Measurements from ENCODE around the gene NLK.
"Not testable (repeated sequence)": the region's sequence is repeated elsewhere in the genome, so short reads cannot be mapped to it uniquely, and the experiment has no call there.

The NLK gene

GRCh38 chr17:28118362-28118761 is 75.9 kb downstream of the NLK start:
- no peak for DNase-seq

- no peak for DNase-seq
Observed at GRCh38 chr17:28119046-28119445, 76.6 kb downstream of the NLK start.

GRCh38 chr17:28119560-28119959 is 77.1 kb downstream of the NLK start:
- no peak for DNase-seq

- DNase-seq = no peak
Observed at GRCh38 chr17:28120766-28121165, 78.3 kb downstream of the NLK start.

- DNase-seq = no peak
Observed at GRCh38 chr17:28124962-28125361, 82.5 kb downstream of the NLK start.

GRCh38 chr17:28125526-28126378 is 83.3 kb downstream of the NLK start:
- no peak for DNase-seq

GRCh38 chr17:28127196-28127595 is 84.7 kb downstream of the NLK start:
- no peak for DNase-seq

GRCh38 chr17:28128779-28129178 is 86.3 kb downstream of the NLK start:
- DNase-seq = no peak

- no peak for DNase-seq
Observed at GRCh38 chr17:28130472-28130871, 88.0 kb downstream of the NLK start.

GRCh38 chr17:28131599-28131998 is 89.1 kb downstream of the NLK start:
- DNase-seq = no peak

GRCh38 chr17:28133562-28133970 is 91.1 kb downstream of the NLK start:
- DNase-seq = no peak

- DNase-seq = no peak
Observed at GRCh38 chr17:28136923-28137322, 94.4 kb downstream of the NLK start.

- no peak for DNase-seq
Observed at GRCh38 chr17:28139822-28140221, 97.3 kb downstream of the NLK start.

- DNase-seq = no peak
Observed at GRCh38 chr17:28141313-28141712, 98.8 kb downstream of the NLK start.

GRCh38 chr17:28141773-28142172 is 99.3 kb downstream of the NLK start:
- DNase-seq = no peak

GRCh38 chr17:28142305-28142704 is 99.8 kb downstream of the NLK start:
- DNase-seq = no peak

- no peak for DNase-seq
Observed at GRCh38 chr17:28144019-28144418, 101.5 kb downstream of the NLK start.

- DNase-seq = no peak
Observed at GRCh38 chr17:28145348-28145747, 102.9 kb downstream of the NLK start.

GRCh38 chr17:28147017-28147416 is 104.5 kb downstream of the NLK start:
- no peak for DNase-seq

GRCh38 chr17:28151001-28151400 is 108.5 kb downstream of the NLK start:
- no peak for DNase-seq

- DNase-seq = no peak
Observed at GRCh38 chr17:28154214-28154613, 111.7 kb downstream of the NLK start.

GRCh38 chr17:28155405-28155804 is 112.9 kb downstream of the NLK start:
- not testable (repeated sequence) for DNase-seq

- no peak for DNase-seq
Observed at GRCh38 chr17:28159004-28159403, 116.5 kb downstream of the NLK start.

- DNase-seq = no peak
Observed at GRCh38 chr17:28159924-28160323, 117.4 kb downstream of the NLK start.

GRCh38 chr17:28160610-28161009 is 118.1 kb downstream of the NLK start:
- DNase-seq = no peak

Measured in CD4-positive, alpha-beta T cell treated with Interleukin-17A for 4 hours (primary cell).